HUDEP-2 (cell line): ENCODE data around the gene NXPH1.

Experiments used
- DNase-seq, 76 experiments: peaks; one replicate each; lab custom pipeline; 2025; ENCODE audit not compliant: unreplicated experiment in 76 of 76; lab: John Stamatoyannopoulos, UW

NXPH1 gene

DNA sequence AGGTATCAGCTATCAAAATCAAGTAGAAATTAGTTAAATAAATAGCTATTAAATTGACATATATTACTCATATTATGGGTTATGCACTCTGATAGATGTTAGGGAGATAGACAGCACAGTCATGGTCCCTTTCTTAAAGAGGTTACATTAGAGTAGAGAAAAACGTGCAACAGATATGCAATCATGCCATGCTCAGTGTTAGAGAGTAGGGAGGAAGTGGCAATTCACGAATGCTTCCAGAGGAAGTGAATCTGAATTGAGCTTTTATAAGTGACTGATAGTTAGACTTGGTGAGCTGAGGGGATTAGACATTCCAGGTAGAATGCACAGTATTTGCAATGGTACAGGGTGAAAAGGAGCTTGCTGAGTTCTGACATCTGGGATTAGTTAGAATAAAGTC lies 349.8 kb downstream of the NXPH1 start:
- no peak for DNase-seq

DNA sequence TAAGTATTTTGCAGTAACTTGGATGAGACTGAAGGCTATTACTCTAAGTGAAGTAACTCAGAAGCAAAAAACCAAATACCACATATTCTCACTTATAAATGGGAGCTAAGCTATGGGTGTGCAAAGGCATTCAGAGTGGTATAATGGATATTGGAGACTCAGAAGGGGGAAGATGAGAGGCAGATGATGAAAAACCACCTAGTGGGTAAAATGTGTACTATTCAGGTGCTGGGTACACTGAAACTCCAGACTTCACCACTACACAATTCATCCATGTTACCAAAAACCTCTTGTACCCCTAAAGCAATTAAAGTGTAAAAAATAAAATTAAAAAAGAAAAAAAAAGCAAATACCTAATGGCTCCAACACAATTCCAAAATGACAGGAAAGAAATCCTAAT lies 351.7 kb downstream of the NXPH1 start:
- no peak for DNase-seq

DNA sequence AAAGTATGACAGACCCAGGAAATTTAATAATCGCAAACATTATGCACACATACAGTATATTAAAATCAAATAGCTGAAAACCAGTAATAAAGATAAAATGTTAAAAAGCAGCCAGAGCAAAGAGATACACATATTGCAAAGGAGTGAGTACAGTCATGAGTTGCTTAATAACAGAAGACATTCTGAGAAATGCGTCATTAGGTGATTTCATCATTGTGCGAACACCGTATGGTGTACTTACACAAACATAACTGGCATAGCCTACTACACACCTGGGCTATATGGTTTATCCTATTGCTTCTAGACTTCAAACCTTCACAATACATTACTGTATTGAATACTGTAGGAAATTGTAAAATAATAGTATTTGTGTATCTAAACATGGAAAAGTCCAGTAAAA lies 367.6 kb downstream of the NXPH1 start:
- DNase-seq, result no peak
